ENCODE measurements around the gene WIPF3. TPM values are rescaled to one million over a fixed set of nuclear protein-coding genes. Genes with fewer than 3 reads are reported as not detected.

Gene WIPF3
- total and polyA plus RNA-seq, 2 donors (not counting 1 experiment from before 2014, with no cell fraction given) = not detected

DNA sequence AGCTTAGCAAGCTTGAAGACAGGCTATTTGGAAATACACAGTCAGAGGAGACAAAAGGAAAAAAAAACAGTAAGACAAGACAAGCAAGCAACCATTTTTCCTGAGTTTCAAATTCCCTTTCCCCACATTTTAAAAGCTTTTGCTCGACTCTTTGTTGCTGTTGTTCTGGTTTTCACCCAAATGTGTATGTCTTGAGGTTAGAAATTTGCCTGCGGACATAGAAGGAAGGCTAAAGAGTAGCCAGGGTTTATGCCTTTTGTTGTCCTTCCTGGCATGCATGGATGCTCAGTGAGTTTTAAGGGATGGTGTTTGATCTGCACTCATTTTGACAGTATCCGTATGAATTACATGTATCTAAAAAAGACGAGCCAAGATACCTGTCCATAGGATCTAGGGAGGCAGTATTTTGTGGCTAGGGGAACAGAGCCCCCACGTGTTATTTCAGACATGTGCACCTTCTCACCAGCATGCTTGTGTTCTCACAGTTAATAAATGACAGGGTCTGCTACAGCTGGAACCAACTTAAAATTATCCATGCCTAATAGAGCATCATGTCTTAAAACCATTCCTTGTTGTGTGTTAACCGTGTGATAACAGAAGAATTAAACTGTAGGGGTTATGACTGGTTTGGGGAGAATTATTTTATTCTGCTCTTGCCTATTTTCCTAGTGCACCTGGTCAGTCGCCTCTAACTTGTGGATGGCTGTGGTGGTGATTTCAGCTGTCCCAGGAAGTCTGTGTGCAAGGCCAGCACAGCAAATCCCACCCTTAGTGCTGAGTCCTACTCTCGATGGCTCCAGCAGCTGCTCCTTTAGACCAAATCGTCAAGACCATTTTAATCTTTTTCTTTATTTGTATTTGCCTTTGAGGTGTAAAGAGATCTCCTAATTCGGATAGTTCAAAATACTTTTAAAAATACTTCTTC, 9.1 kb downstream of the WIPF3 start:
- no peak overlapping the region for H3K4me3 ChIP-seq (ENCODE audit: control extremely low read depth in 1 of 5, extremely low read depth in 1 of 5, insufficient read depth in 1 of 5, low read depth in 2 of 5, low read length in 4 of 5)
- ChIA-PET CTCF (no interaction called here), POLR2A (no interaction called here)
- Mint-ChIP-seq H3K4me1 (no peaks in the 10 kb centered on the region), H3K27ac (no peak overlapping the region), H3K9me3 (ENCODE audit: insufficient read depth) (no peaks in the 10 kb centered on the region), H3K4me3 (no peak overlapping the region), H3K27me3 (peaks cover 42% of the 10 kb centered on the region)
- DNase-seq (no peak), ATAC-seq (ENCODE audit: low read depth) (no peak)
- H3K79me2 ChIP-seq (ENCODE audit: control insufficient read depth, insufficient read depth, low read length) = no peaks in the 10 kb centered on the region
- H3K4me1 ChIP-seq (ENCODE audit: control insufficient read depth in 2 of 2, insufficient read depth in 2 of 2, low read length in 2 of 2) = no peaks in the 10 kb centered on the region
- no peaks in the 10 kb centered on the region for H3K9me3 ChIP-seq (ENCODE audit: control extremely low read depth in 1 of 3, control insufficient read depth in 2 of 3, insufficient read depth in 1 of 3, low read length in 2 of 3)
- no peak overlapping the region for H3K9ac ChIP-seq (ENCODE audit: low read length)
- intact Hi-C loops (cut with micrococcal nuclease) = no loop called here
- H3K27ac ChIP-seq (ENCODE audit: low read length in 2 of 2) = no peak overlapping the region
- H3K27me3 ChIP-seq (replicated peaks in 1 of 4; ENCODE audit: control extremely low read depth in 1 of 4, control insufficient read depth in 3 of 4, insufficient read depth in 4 of 4, low read length in 3 of 4) = peaks cover 0 to 10% (median 3%) of the 10 kb centered on the region in 4 experiments
- 91% methylated on average over 3 of the region's 10 CpGs for WGBS (ENCODE audit: insufficient coverage)
- H3K4me2 ChIP-seq (replicated peaks; ENCODE audit: low read depth, low read length, poor library complexity, severe bottlenecking) = no peak overlapping the region
- TF ChIP-seq, protein P1, sequence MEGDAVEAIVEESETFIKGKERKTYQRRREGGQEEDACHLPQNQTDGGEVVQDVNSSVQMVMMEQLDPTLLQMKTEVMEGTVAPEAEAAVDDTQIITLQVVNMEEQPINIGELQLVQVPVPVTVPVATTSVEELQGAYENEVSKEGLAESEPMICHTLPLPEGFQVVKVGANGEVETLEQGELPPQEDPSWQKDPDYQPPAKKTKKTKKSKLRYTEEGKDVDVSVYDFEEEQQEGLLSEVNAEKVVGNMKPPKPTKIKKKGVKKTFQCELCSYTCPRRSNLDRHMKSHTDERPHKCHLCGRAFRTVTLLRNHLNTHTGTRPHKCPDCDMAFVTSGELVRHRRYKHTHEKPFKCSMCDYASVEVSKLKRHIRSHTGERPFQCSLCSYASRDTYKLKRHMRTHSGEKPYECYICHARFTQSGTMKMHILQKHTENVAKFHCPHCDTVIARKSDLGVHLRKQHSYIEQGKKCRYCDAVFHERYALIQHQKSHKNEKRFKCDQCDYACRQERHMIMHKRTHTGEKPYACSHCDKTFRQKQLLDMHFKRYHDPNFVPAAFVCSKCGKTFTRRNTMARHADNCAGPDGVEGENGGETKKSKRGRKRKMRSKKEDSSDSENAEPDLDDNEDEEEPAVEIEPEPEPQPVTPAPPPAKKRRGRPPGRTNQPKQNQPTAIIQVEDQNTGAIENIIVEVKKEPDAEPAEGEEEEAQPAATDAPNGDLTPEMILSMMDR (IDR thresholded peaks at IDR 0.05) = no peak
- no peak for TF ChIP-seq EZH2 (IDR thresholded peaks at IDR 0.05; ENCODE audit: borderline replicate concordance, insufficient read depth, low read depth, low read length, poor library complexity, severe bottlenecking)
- H2AFZ ChIP-seq (ENCODE audit: insufficient read depth, low read depth, low read length, poor library complexity, severe bottlenecking) = no peak overlapping the region
- H4K20me1 ChIP-seq (ENCODE audit: control insufficient read depth, insufficient read depth, low read length, poor library complexity, severe bottlenecking) = no peaks in the 10 kb centered on the region
- H3K36me3 ChIP-seq (replicated peaks in 1 of 2; ENCODE audit: control extremely low read depth in 1 of 2, control insufficient read depth in 1 of 2, extremely low read depth in 1 of 2, insufficient read depth in 2 of 2, low read length in 1 of 2) = no peaks in the 10 kb centered on the region

DNA sequence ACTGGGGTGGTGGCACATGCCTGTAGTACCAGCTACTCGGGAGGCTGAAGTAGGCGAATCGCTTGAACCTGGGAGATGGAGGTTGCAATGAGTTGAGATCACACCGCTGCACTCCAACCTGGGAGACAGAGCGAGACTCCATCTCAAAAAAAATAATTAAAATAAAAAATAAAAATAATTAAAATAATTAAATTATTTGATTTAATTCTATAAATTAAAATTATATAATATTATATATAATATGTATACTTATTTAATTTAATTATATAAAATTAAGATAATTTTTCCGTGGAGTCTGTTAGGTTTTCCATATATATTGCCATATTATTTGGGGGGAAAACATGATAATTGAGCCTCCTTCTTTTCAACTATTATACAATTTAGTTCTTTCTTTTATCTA, 12.0 kb downstream of the WIPF3 start:
- Histone ChIP-seq H3K4me1 (ENCODE audit: control insufficient read depth in 2 of 2, insufficient read depth in 2 of 2, low read length in 2 of 2) (no peaks in the 10 kb centered on the region), H3K9me3 (ENCODE audit: control extremely low read depth in 1 of 3, control insufficient read depth in 2 of 3, insufficient read depth in 1 of 3, low read length in 2 of 3) (no peaks in the 10 kb centered on the region), H3K9ac (ENCODE audit: low read length) (no peak overlapping the region), H3K79me2 (ENCODE audit: control insufficient read depth, insufficient read depth, low read length) (no peaks in the 10 kb centered on the region), H3K4me3 (ENCODE audit: control extremely low read depth in 1 of 5, extremely low read depth in 1 of 5, insufficient read depth in 1 of 5, low read depth in 2 of 5, low read length in 4 of 5) (no peak overlapping the region), H3K36me3 (replicated peaks in 1 of 2; ENCODE audit: control extremely low read depth in 1 of 2, control insufficient read depth in 1 of 2, extremely low read depth in 1 of 2, insufficient read depth in 2 of 2, low read length in 1 of 2) (no peaks in the 10 kb centered on the region), H3K27ac (ENCODE audit: low read length in 2 of 2) (no peak overlapping the region), H3K27me3 (replicated peaks in 1 of 4; ENCODE audit: control extremely low read depth in 1 of 4, control insufficient read depth in 3 of 4, insufficient read depth in 4 of 4, low read length in 3 of 4) (peaks cover 0 to 15% (median 1%) of the 10 kb centered on the region in 4 experiments), H4K20me1 (ENCODE audit: control insufficient read depth, insufficient read depth, low read length, poor library complexity, severe bottlenecking) (no peaks in the 10 kb centered on the region), H3K4me2 (replicated peaks; ENCODE audit: low read depth, low read length, poor library complexity, severe bottlenecking) (no peak overlapping the region), H2AFZ (ENCODE audit: insufficient read depth, low read depth, low read length, poor library complexity, severe bottlenecking) (no peak overlapping the region)
- Mint-ChIP-seq H3K4me3 (no peak overlapping the region), H3K27ac (no peak overlapping the region), H3K27me3 (peaks cover 51% of the 10 kb centered on the region), H3K9me3 (ENCODE audit: insufficient read depth) (no peaks in the 10 kb centered on the region), H3K4me1 (no peaks in the 10 kb centered on the region)
- ChIA-PET POLR2A (no interaction called here), CTCF (no interaction called here)
- intact Hi-C loops (cut with micrococcal nuclease) = no loop called here
- ATAC-seq (ENCODE audit: low read depth) = no peak
- no peak for DNase-seq
- WGBS (ENCODE audit: insufficient coverage) = no CpG with 5 or more reads among the region's 6 CpGs
- no peak for TF ChIP-seq EZH2 (IDR thresholded peaks at IDR 0.05; ENCODE audit: borderline replicate concordance, insufficient read depth, low read depth, low read length, poor library complexity, severe bottlenecking)
- TF ChIP-seq, protein P1 (IDR thresholded peaks at IDR 0.05) = no peak
